H1 (cell line): Measurements from ENCODE around the gene COL4A1. TPM values are rescaled to one million over a fixed set of nuclear protein-coding genes. Genes with fewer than 3 reads are reported as not detected.

Experiments used
- CTCF ChIA-PET: fragments of 300-600 bp; sonication (Branson Sonifier 250); formaldehyde crosslinking; loops from one replicate; lab custom pipeline; 2021; ENCODE audit not compliant: partially characterized antibody; lab: Charles Lee
- POLR2A ChIA-PET: fragments of 300-600 bp; sonication (Branson Sonifier 250); formaldehyde crosslinking; loops from one replicate; lab custom pipeline; 2021; ENCODE audit warnings: inconsistent platforms; ENCODE audit not compliant: partially characterized antibody; lab: Charles Lee
- DNase-seq, 2 experiments: peaks; one replicate each; pipeline versions ENCODE4 v3.0.0 to v3.0.0-alpha.2; 2010 to 2022; ENCODE audit warnings: low spot score in 2 of 2, low read depth in 1 of 2, mixed read lengths in 1 of 2
- FAIRE-seq: peaks from 2 replicates; lab custom pipeline; 2011; peaks lifted over from hg19 to GRCh38; lab: Jason Lieb, UNC
- H2AFZ ChIP-seq: 2 replicates; pipeline ENCODE4 v1.8.1; 2012; ENCODE audit warnings: low read length, inconsistent platforms
- H2AK5ac ChIP-seq: 2 replicates; pipeline ENCODE4 v1.6.1; 2013; ENCODE audit warnings: low read depth, low read length
- H2BK120ac ChIP-seq: replicated peaks from 2 replicates; pipeline ENCODE3; 2013; ENCODE audit warnings: low read depth, low read length, inconsistent platforms
- H2BK12ac ChIP-seq: 2 replicates; pipeline ENCODE4 v1.6.1; 2013; ENCODE audit warnings: low read depth, low read length
- H2BK15ac ChIP-seq: 2 replicates; pipeline ENCODE4 v1.6.1; 2013; ENCODE audit warnings: low read length
- H2BK20ac ChIP-seq: 2 replicates; pipeline ENCODE4 v1.6.1; 2013; ENCODE audit warnings: low read length
- H2BK5ac ChIP-seq: 2 replicates; pipeline ENCODE4 v1.6.1; 2013; ENCODE audit warnings: low read depth, low read length
- H3K14ac ChIP-seq: 2 replicates; pipeline ENCODE4 v1.6.1; 2013; ENCODE audit warnings: inconsistent platforms; ENCODE audit not compliant: insufficient read length
- H3K18ac ChIP-seq: 2 replicates; pipeline ENCODE4 v1.6.1; 2013; ENCODE audit warnings: low read length; ENCODE audit errors: extremely low read depth
- H3K23ac ChIP-seq: 2 replicates; pipeline ENCODE4 v1.6.1; 2013; ENCODE audit warnings: inconsistent platforms; ENCODE audit not compliant: insufficient read length
- H3K23me2 ChIP-seq: 2 replicates; pipeline ENCODE4 v1.6.1; 2013; ENCODE audit warnings: low read depth, low read length
- H3K27ac ChIP-seq: 2 replicates; pipeline ENCODE4 v1.6.1; 2011; ENCODE audit warnings: low read depth, low read length, inconsistent platforms
- H3K27me3 ChIP-seq, 4 experiments: replicated peaks in 1 of 4; 1 replicate in 1 of 4; 2 replicates in 3 of 4; pipeline versions ENCODE4 v1.6.1 to v1.8.1; 2011 to 2013; ENCODE audit warnings: low read length in 3 of 4, mild to moderate bottlenecking in 3 of 4, inconsistent platforms in 2 of 4, mixed read lengths in 2 of 4, moderate library complexity in 1 of 4; ENCODE audit not compliant: control insufficient read depth in 3 of 4, insufficient read depth in 3 of 4; ENCODE audit errors: extremely low read depth in 1 of 4
- H3K36me3 ChIP-seq, 4 experiments: 2 replicates each; pipeline versions ENCODE4 v1.6.1 to v1.8.1; 2011 to 2013; ENCODE audit warnings: mild to moderate bottlenecking in 4 of 4, low read length in 3 of 4, moderate library complexity in 2 of 4, control low read depth in 1 of 4, inconsistent platforms in 1 of 4; ENCODE audit not compliant: insufficient read depth in 4 of 4, control insufficient read depth in 2 of 4
- H3K4ac ChIP-seq: replicated peaks from 2 replicates; pipeline ENCODE3; 2013; ENCODE audit warnings: low read length, low read depth, mixed read lengths, inconsistent platforms; ENCODE audit not compliant: insufficient read length
- H3K4me1 ChIP-seq, 4 experiments: replicated peaks in 1 of 4; 1 replicate in 1 of 4; 2 replicates in 3 of 4; pipeline versions ENCODE4 v1.6.1 to v1.8.1; 2011 to 2013; ENCODE audit warnings: low read length in 3 of 4, inconsistent platforms in 2 of 4, mixed read lengths in 1 of 4; ENCODE audit not compliant: insufficient read depth in 4 of 4, control insufficient read depth in 3 of 4
- H3K4me2 ChIP-seq, 2 experiments: 2 replicates each; pipeline versions ENCODE4 v1.6.1 to v1.8.1; 2011 to 2013; ENCODE audit warnings: low read depth in 2 of 2, low read length in 2 of 2, control low read depth in 1 of 2, inconsistent platforms in 1 of 2, mild to moderate bottlenecking in 1 of 2; ENCODE audit not compliant: insufficient read depth in 1 of 2
- H3K4me3 ChIP-seq, 4 experiments: fragments of 200-600, 300-600 bp in 1 of 4; sonication (generic), shearing (Covaris generic), sonication (Bioruptor Twin) in 1 of 4; 2 replicates each; pipeline versions ENCODE4 v1.5.1 to v1.8.1; 2011 to 2016; ENCODE audit warnings: low read length in 4 of 4, low read depth in 3 of 4, control low read depth in 2 of 4, inconsistent platforms in 2 of 4, mild to moderate bottlenecking in 2 of 4, mixed read lengths in 1 of 4, moderate library complexity in 1 of 4; ENCODE audit not compliant: insufficient read depth in 2 of 4; ENCODE audit errors: extremely low read depth in 1 of 4
- H3K56ac ChIP-seq: replicated peaks from 2 replicates; pipeline ENCODE3; 2013; ENCODE audit warnings: low read depth, mild to moderate bottlenecking, mixed read lengths, low read length, inconsistent platforms; ENCODE audit not compliant: insufficient read length
- H3K79me1 ChIP-seq: 2 replicates; pipeline ENCODE4 v1.6.1; 2013; ENCODE audit warnings: low read depth, low read length, control low read depth
- H3K79me2 ChIP-seq, 2 experiments: 2 replicates each; pipeline versions ENCODE4 v1.6.1 to v1.8.1; 2012 to 2013; ENCODE audit warnings: low read length in 2 of 2, mild to moderate bottlenecking in 2 of 2, inconsistent platforms in 1 of 2; ENCODE audit not compliant: insufficient read depth in 2 of 2, control insufficient read depth in 1 of 2
- H3K9ac ChIP-seq, 4 experiments: replicated peaks in 1 of 4; 1 replicate in 1 of 4; 2 replicates in 3 of 4; pipeline versions ENCODE4 v1.6.1 to v1.8.1; 2011 to 2013; ENCODE audit warnings: low read depth in 3 of 4, low read length in 3 of 4, control low read depth in 2 of 4, mild to moderate bottlenecking in 2 of 4, moderate library complexity in 2 of 4, inconsistent platforms in 1 of 4; ENCODE audit errors: extremely low read depth in 1 of 4
- H3K9me3 ChIP-seq, 2 experiments: 2 replicates each; pipeline versions ENCODE4 v1.6.1 to v1.8.1; 2012 to 2013; ENCODE audit warnings: mild to moderate bottlenecking in 2 of 2, moderate library complexity in 2 of 2, control low read depth in 1 of 2, inconsistent platforms in 1 of 2, low read depth in 1 of 2, low read length in 1 of 2, mixed read lengths in 1 of 2; ENCODE audit not compliant: insufficient read depth in 2 of 2
- H4K20me1 ChIP-seq, 2 experiments: replicated peaks in 1 of 2; 2 replicates each; pipeline versions ENCODE3 to v1.8.1; 2011 to 2013; ENCODE audit warnings: inconsistent platforms in 2 of 2, low read length in 2 of 2, mild to moderate bottlenecking in 1 of 2; ENCODE audit not compliant: insufficient read depth in 2 of 2, control insufficient read depth in 1 of 2
- H4K5ac ChIP-seq: 2 replicates; pipeline ENCODE4 v1.6.1; 2013; ENCODE audit warnings: low read length, low read depth, mixed read lengths, inconsistent platforms; ENCODE audit not compliant: insufficient read length
- H4K8ac ChIP-seq: 2 replicates; pipeline ENCODE4 v1.8.0; 2013; ENCODE audit warnings: mild to moderate bottlenecking, moderate library complexity, low read length, inconsistent platforms; ENCODE audit not compliant: insufficient read depth; ENCODE audit errors: extremely low read depth
- H4K91ac ChIP-seq: replicated peaks from 2 replicates; pipeline ENCODE3; 2013; ENCODE audit warnings: low read length, mixed read lengths, inconsistent platforms; ENCODE audit not compliant: insufficient read length
- ASH2L ChIP-seq: fragments of 200-600, 300-600 bp; sonication (generic); IDR thresholded peaks from one replicate; pipeline ENCODE4 v1.7.1; 2017; ENCODE audit warnings: low read length
- BACH1 ChIP-seq: IDR thresholded peaks from 2 replicates; pipeline ENCODE4 v1.6.1; 2012; ENCODE audit warnings: low read length, improper control_type of control experiment
- BCL11A ChIP-seq, 2 experiments: IDR thresholded peaks; one replicate each; pipeline ENCODE4 v1.6.1; 2011; ENCODE audit warnings: low read depth in 2 of 2, low read length in 2 of 2, mild to moderate bottlenecking in 2 of 2
- GABPA ChIP-seq: IDR thresholded peaks from 2 replicates; pipeline ENCODE4 v1.6.1; 2011; ENCODE audit warnings: mild to moderate bottlenecking, low read length, moderate library complexity, borderline replicate concordance; ENCODE audit not compliant: insufficient read depth
- GTF2F1 ChIP-seq: IDR thresholded peaks from 2 replicates; pipeline ENCODE4 v1.6.1; 2012; ENCODE audit warnings: low read depth, low read length, improper control_type of control experiment, borderline replicate concordance
- JUND ChIP-seq: IDR thresholded peaks from 2 replicates; pipeline ENCODE4 v1.6.1; 2011; ENCODE audit warnings: mild to moderate bottlenecking, improper control_type of control experiment, low read length
- KDM5A ChIP-seq: fragments of 200-600 bp; IDR thresholded peaks from 2 replicates; pipeline ENCODE4 v1.7.1; 2012; ENCODE audit warnings: mild to moderate bottlenecking, low read length, inconsistent platforms, mixed read lengths
- RAD21 ChIP-seq, 2 experiments: IDR thresholded peaks in 1 of 2; conservative IDR thresholded peaks in 1 of 2; 2 replicates each; pipeline ENCODE4 v1.6.1; 2011; ENCODE audit warnings: low read depth in 2 of 2, low read length in 2 of 2, improper control_type of control experiment in 1 of 2, inconsistent platforms in 1 of 2, mild to moderate bottlenecking in 1 of 2, moderate library complexity in 1 of 2
- RXRA ChIP-seq: IDR thresholded peaks from 2 replicates; pipeline ENCODE4 v1.6.1; 2011; ENCODE audit warnings: low read depth, mild to moderate bottlenecking, low read length, moderate library complexity; ENCODE audit not compliant: insufficient read depth
- SUZ12 ChIP-seq: fragments of 200-600 bp; sonication (generic); IDR thresholded peaks from 2 replicates; pipeline ENCODE4 v1.6.1; 2012; ENCODE audit warnings: mild to moderate bottlenecking, inconsistent platforms, low read length, moderate library complexity, mixed read lengths
- WGBS, 2 experiments: shearing (Covaris generic) in 1 of 2; methylation state at CpG; one replicate each; pipeline versions ENCODE4 v1.1.6 to v1.1.7; 2013 to 2015; ENCODE audit warnings: low lambda C conversion rate in 2 of 2, mixed read lengths in 2 of 2, inconsistent platforms in 1 of 2, low coverage in 1 of 2, missing lambda C conversion rate in 1 of 2; ENCODE audit not compliant: insufficient replicate concordance in 2 of 2, insufficient coverage in 1 of 2, insufficient read length in 1 of 2; ENCODE audit errors: extremely low coverage in 1 of 2, missing lambda C conversion rate in 1 of 2; 5-methylcytosine and 5-hydroxymethylcytosine counted together
- polyA plus RNA-seq, 7 experiments: library from polyadenylated mRNA; depleted of rRNA in 3 of 7; stranded (reverse) in 5 of 7; unstranded in 2 of 7; fragments of >200 nt in 5 of 7; fragments of 200-250 nt in 2 of 7; gene quantifications; 1 replicate in 5 of 7; 2 replicates in 1 of 7; 4 replicates in 1 of 7; pipeline versions ENCODE4 v1.2.1 to v1.2.3, GENCODE V29; 2011 to 2013; ENCODE audit warnings: missing spikeins in 2 of 7, mixed read lengths in 2 of 7
- total RNA-seq: library from RNA; stranded (reverse); fragmentation: NEBNext Ultra II Directional; extraction: Animal tissue kit (Norgen Biotek cat#: 25700); gene quantifications from 2 replicates; pipeline ENCODE4 v1.2.1, GENCODE V29; 2021
- TF ChIP-seq, protein P1 (sequence below): IDR thresholded peaks from 2 replicates; pipeline ENCODE4 v1.6.1; 2011; ENCODE audit warnings: low read depth, mild to moderate bottlenecking, low read length; ENCODE audit not compliant: insufficient read depth

COL4A1 gene
- total and polyA plus RNA-seq, 2 of the 8 experiments (the other 6 are each of a cell fraction or from before 2014, with no cell fraction given) = 30.7 to 82.0 TPM

- Histone ChIP-seq H3K4me3 (no peak overlapping the region), H3K14ac (no peak overlapping the region), H3K36me3 (no peaks in the 10 kb centered on the region), H3K9me3 (no peaks in the 10 kb centered on the region), H3K27me3 (peaks cover 0 to 4% (median 0%) of the 10 kb centered on the region in 4 experiments; a peak in 2 of 7 replicates), H3K4ac (no peak overlapping the region)
- POLR2A ChIA-PET = no interaction called here
- TF ChIP-seq BACH1 (no peak), RXRA (no peak), RAD21 (IDR thresholded peaks at IDR 0.05 in 1 of 2, conservative IDR thresholded peaks at IDR 0.05 in 1 of 2; ENCODE audit: low read depth in 2 of 2, low read length in 2 of 2) (no peak), GABPA (no peak), BCL11A (IDR thresholded peaks at IDR 0.05; ENCODE audit: low read depth in 2 of 2, low read length in 2 of 2) (no peak), SUZ12 (no peak), ASH2L (no peak), JUND (no peak), KDM5A (no peak), GTF2F1 (no peak)
- TF ChIP-seq, protein P1, sequence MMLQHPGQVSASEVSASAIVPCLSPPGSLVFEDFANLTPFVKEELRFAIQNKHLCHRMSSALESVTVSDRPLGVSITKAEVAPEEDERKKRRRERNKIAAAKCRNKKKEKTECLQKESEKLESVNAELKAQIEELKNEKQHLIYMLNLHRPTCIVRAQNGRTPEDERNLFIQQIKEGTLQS = no peak
- TF ChIP-seq, all 59 proteins: peak for 0
- no peak overlapping the region for H2AFZ ChIP-seq
- no peaks in the 10 kb centered on the region for H4K20me1 ChIP-seq
- no peak overlapping the region for H2AK5ac ChIP-seq
- H3K56ac ChIP-seq = no peak overlapping the region
- H2BK15ac ChIP-seq = no peak overlapping the region
- DNase-seq = no peak
- no peaks in the 10 kb centered on the region for H3K79me2 ChIP-seq
- WGBS, 2 experiments = 91% methylated on average over 17 of the region's 17 CpGs; no CpG with 5 or more reads in 1 of the 2 experiments
- no peak overlapping the region for H3K4me2 ChIP-seq
- no peak overlapping the region for H2BK120ac ChIP-seq
- H3K79me1 ChIP-seq = no peaks in the 10 kb centered on the region
- H2BK20ac ChIP-seq = no peak overlapping the region; the same call in 1 of the 2 replicates
- no peak overlapping the region for H3K27ac ChIP-seq
- H3K9ac ChIP-seq = no peak overlapping the region
- no peak overlapping the region for H4K5ac ChIP-seq
- no peaks in the 10 kb centered on the region for H3K23me2 ChIP-seq
- no peak overlapping the region for H2BK12ac ChIP-seq
- FAIRE-seq = no peak
- H4K91ac ChIP-seq = no peak overlapping the region
- H3K4me1 ChIP-seq = peaks cover 5 to 22% (median 16%) of the 10 kb centered on the region in 4 experiments; a peak in 6 of 7 replicates
- no peak overlapping the region for H3K18ac ChIP-seq
- no peak overlapping the region for H3K23ac ChIP-seq
- H4K8ac ChIP-seq = no peak overlapping the region
- CTCF ChIA-PET = interaction anchor here (0.6 to 0.9 kb wide), 3 partner anchors 10 to 154 kb away, joined by 3 to 4 read pairs (median 3); no protein-coding TSS in a partner anchor
- no peak overlapping the region for H2BK5ac ChIP-seq
Measured at GRCh38 chr13:110129076-110129475, 177.9 kb downstream of the COL4A1 start.
